ENCODE results near the gene TRPC3. TPM values are rescaled to one million over a fixed set of nuclear protein-coding genes. Genes with fewer than 3 reads are reported as not detected.

The TRPC3 gene
- total RNA-seq, 1 donor from 2014 or later = 0.07 TPM

DNA sequence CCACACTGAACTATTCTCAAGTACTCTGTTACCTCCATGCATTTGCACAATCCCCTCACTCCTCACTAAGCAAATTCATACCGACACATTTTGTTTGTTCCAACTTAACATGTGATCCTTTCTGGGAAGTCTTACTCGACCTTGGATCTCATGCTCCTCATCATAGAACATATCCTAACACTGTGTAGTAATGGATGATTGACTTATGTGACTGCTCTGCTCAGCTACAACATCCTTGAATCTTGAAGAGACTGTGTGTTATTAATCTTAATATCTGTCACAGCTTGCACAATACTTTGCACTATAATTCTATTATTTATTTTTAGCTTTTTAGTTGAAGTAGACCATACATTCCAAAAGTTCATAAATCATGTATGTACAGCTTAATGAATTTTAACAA, 23.9 kb upstream of the TRPC3 start:
- Histone ChIP-seq H3K36me3 (ENCODE audit: insufficient read depth, low read length) (no peaks in the 10 kb centered on the region), H3K4me1 (ENCODE audit: insufficient read depth, low read length) (no peaks in the 10 kb centered on the region), H3K27ac (ENCODE audit: low read depth, low read length) (no peak overlapping the region), H3K9ac (ENCODE audit: low read length) (no peak overlapping the region), H3K9me3 (ENCODE audit: insufficient read depth, low read depth, low read length) (no peaks in the 10 kb centered on the region), H4K20me1 (ENCODE audit: insufficient read depth, low read length) (no peaks in the 10 kb centered on the region), H3K79me2 (ENCODE audit: insufficient read depth, low read length) (no peaks in the 10 kb centered on the region), H2AFZ (ENCODE audit: low read depth, low read length) (no peak overlapping the region), H3K4me3 (ENCODE audit: insufficient read depth, low read depth, low read length) (no peak overlapping the region), H3K27me3 (ENCODE audit: insufficient read depth, low read length) (no peaks in the 10 kb centered on the region), H3K4me2 (ENCODE audit: low read length) (no peak overlapping the region)
- TF ChIP-seq, protein P1, sequence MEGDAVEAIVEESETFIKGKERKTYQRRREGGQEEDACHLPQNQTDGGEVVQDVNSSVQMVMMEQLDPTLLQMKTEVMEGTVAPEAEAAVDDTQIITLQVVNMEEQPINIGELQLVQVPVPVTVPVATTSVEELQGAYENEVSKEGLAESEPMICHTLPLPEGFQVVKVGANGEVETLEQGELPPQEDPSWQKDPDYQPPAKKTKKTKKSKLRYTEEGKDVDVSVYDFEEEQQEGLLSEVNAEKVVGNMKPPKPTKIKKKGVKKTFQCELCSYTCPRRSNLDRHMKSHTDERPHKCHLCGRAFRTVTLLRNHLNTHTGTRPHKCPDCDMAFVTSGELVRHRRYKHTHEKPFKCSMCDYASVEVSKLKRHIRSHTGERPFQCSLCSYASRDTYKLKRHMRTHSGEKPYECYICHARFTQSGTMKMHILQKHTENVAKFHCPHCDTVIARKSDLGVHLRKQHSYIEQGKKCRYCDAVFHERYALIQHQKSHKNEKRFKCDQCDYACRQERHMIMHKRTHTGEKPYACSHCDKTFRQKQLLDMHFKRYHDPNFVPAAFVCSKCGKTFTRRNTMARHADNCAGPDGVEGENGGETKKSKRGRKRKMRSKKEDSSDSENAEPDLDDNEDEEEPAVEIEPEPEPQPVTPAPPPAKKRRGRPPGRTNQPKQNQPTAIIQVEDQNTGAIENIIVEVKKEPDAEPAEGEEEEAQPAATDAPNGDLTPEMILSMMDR (IDR thresholded peaks at IDR 0.05; ENCODE audit: insufficient read depth, low read depth, low read length) = no peak
- TF ChIP-seq EZH2 (IDR thresholded peaks at IDR 0.05; ENCODE audit: insufficient read depth, low read length) = no peak
- H3K27ac Mint-ChIP-seq (ENCODE audit: unreplicated experiment) = no peak overlapping the region
- H3K4me3 Mint-ChIP-seq (ENCODE audit: unreplicated experiment) = no peak overlapping the region
- H3K9me3 Mint-ChIP-seq (ENCODE audit: unreplicated experiment) = no peaks in the 10 kb centered on the region
- FAIRE-seq (no peak), DNase-seq (ENCODE audit: low read depth) (no peak)
- no peaks in the 10 kb centered on the region for H3K36me3 Mint-ChIP-seq (ENCODE audit: low read depth, unreplicated experiment)
- no peaks in the 10 kb centered on the region for H3K4me1 Mint-ChIP-seq (ENCODE audit: low read depth, unreplicated experiment)
- H3K27me3 Mint-ChIP-seq (ENCODE audit: low read depth, unreplicated experiment) = peaks cover 4% of the 10 kb centered on the region

DNA sequence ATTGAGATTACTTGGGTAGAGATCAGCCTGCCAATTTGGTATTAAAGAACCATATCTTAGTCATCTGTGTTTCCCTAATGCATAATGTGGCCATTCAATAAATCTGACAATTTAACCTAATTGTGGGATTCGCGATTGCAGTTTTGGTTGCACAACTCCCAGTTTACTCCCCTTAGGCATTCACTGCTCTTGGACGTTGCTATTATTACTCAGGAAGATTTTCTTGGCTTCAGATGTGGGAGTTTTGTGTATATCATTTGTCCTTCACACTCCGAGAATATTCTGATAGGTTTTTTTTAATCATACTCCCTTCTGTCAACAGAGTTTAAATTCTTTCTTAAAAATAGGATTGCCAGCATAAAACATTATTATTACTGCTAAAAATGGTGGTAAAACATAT, 22.0 kb upstream of the TRPC3 start:
- no peaks in the 10 kb centered on the region for H3K9me3 ChIP-seq (ENCODE audit: insufficient read depth, low read depth, low read length)
- no peak overlapping the region for H3K4me3 ChIP-seq (ENCODE audit: insufficient read depth, low read depth, low read length)
- H3K27ac Mint-ChIP-seq (ENCODE audit: unreplicated experiment) = no peak overlapping the region
- no peaks in the 10 kb centered on the region for H3K4me1 ChIP-seq (ENCODE audit: insufficient read depth, low read length)
- no peak overlapping the region for H3K9ac ChIP-seq (ENCODE audit: low read length)
- H3K27me3 ChIP-seq (ENCODE audit: insufficient read depth, low read length) = no peaks in the 10 kb centered on the region
- H3K79me2 ChIP-seq (ENCODE audit: insufficient read depth, low read length) = no peaks in the 10 kb centered on the region
- DNase-seq (ENCODE audit: low read depth) (no peak), FAIRE-seq (no peak)
- H3K4me3 Mint-ChIP-seq (ENCODE audit: unreplicated experiment) = no peak overlapping the region
- no peaks in the 10 kb centered on the region for H3K4me1 Mint-ChIP-seq (ENCODE audit: low read depth, unreplicated experiment)
- H3K4me2 ChIP-seq (ENCODE audit: low read length) = no peak overlapping the region
- TF ChIP-seq EZH2 (IDR thresholded peaks at IDR 0.05; ENCODE audit: insufficient read depth, low read length) = no peak
- TF ChIP-seq, protein P1 (IDR thresholded peaks at IDR 0.05; ENCODE audit: insufficient read depth, low read depth, low read length) = no peak
- no peak overlapping the region for H2AFZ ChIP-seq (ENCODE audit: low read depth, low read length)
- no peaks in the 10 kb centered on the region for H3K36me3 Mint-ChIP-seq (ENCODE audit: low read depth, unreplicated experiment)
- H3K27ac ChIP-seq (ENCODE audit: low read depth, low read length) = no peak overlapping the region
- no peaks in the 10 kb centered on the region for H4K20me1 ChIP-seq (ENCODE audit: insufficient read depth, low read length)
- peaks cover 4% of the 10 kb centered on the region for H3K27me3 Mint-ChIP-seq (ENCODE audit: low read depth, unreplicated experiment)
- no peaks in the 10 kb centered on the region for H3K9me3 Mint-ChIP-seq (ENCODE audit: unreplicated experiment)
- H3K36me3 ChIP-seq (ENCODE audit: insufficient read depth, low read length) = no peaks in the 10 kb centered on the region

DNA sequence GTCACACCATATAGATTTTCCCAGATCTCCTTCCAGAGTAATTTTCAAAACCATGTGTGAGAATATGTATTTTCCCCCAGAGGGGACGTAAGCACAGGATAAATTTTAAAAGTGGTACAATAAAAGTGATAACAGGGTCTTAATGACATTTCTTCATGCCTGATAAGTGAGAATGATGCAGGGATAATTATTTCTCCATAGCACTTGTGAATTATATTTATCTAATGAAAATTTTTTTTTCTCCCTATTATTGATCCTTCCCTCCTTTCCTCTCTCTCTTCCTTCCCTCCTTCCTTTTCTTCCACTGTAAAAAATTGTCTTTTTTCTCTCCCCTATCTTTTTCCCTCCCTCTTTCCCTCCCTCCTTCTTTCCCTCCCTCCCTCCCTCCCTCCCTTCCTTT, 17.0 kb upstream of the TRPC3 start:
- Mint-ChIP-seq H3K4me3 (ENCODE audit: unreplicated experiment) (no peak overlapping the region), H3K4me1 (ENCODE audit: low read depth, unreplicated experiment) (no peaks in the 10 kb centered on the region), H3K27me3 (ENCODE audit: low read depth, unreplicated experiment) (peaks cover 4% of the 10 kb centered on the region), H3K36me3 (ENCODE audit: low read depth, unreplicated experiment) (no peaks in the 10 kb centered on the region), H3K27ac (ENCODE audit: unreplicated experiment) (no peak overlapping the region), H3K9me3 (ENCODE audit: unreplicated experiment) (no peaks in the 10 kb centered on the region)
- H3K27me3 ChIP-seq (ENCODE audit: insufficient read depth, low read length) = no peaks in the 10 kb centered on the region
- no peak overlapping the region for H3K27ac ChIP-seq (ENCODE audit: low read depth, low read length)
- H3K9me3 ChIP-seq (ENCODE audit: insufficient read depth, low read depth, low read length) = no peaks in the 10 kb centered on the region
- FAIRE-seq = no peak
- no peaks in the 10 kb centered on the region for H4K20me1 ChIP-seq (ENCODE audit: insufficient read depth, low read length)
- no peak overlapping the region for H2AFZ ChIP-seq (ENCODE audit: low read depth, low read length)
- no peaks in the 10 kb centered on the region for H3K4me1 ChIP-seq (ENCODE audit: insufficient read depth, low read length)
- TF ChIP-seq, protein P1 (IDR thresholded peaks at IDR 0.05; ENCODE audit: insufficient read depth, low read depth, low read length) = no peak
- no peak for TF ChIP-seq EZH2 (IDR thresholded peaks at IDR 0.05; ENCODE audit: insufficient read depth, low read length)
- no peaks in the 10 kb centered on the region for H3K36me3 ChIP-seq (ENCODE audit: insufficient read depth, low read length)
- no peak overlapping the region for H3K9ac ChIP-seq (ENCODE audit: low read length)
- no peak overlapping the region for H3K4me3 ChIP-seq (ENCODE audit: insufficient read depth, low read depth, low read length)
- DNase-seq (ENCODE audit: low read depth) = no peak
- no peak overlapping the region for H3K4me2 ChIP-seq (ENCODE audit: low read length)
- no peaks in the 10 kb centered on the region for H3K79me2 ChIP-seq (ENCODE audit: insufficient read depth, low read length)
